Transverse colon (tissue), 4 donors: ENCODE data around the gene CRIP1.

Experiments used
- EP300 ChIP-seq: sonication (generic); formaldehyde crosslinking; IDR thresholded peaks from one replicate; pipeline ENCODE4 v1.6.1; 2017; ENCODE audit warnings: antibody characterized with exemption, low read depth
- POLR2A ChIP-seq: fragments of 450-650 bp; IDR thresholded peaks from one replicate; pipeline ENCODE4 v1.6.1; 2016; ENCODE audit warnings: antibody characterized with exemption, mild to moderate bottlenecking, moderate library complexity
- POLR2AphosphoS5 ChIP-seq, 3 donors: sonication (generic); formaldehyde crosslinking; IDR thresholded peaks; one replicate each; pipeline ENCODE4 v1.6.1; 2016; ENCODE audit warnings: antibody characterized with exemption in 3 of 3
- TF ChIP-seq, protein P1 (sequence below), 5 experiments: fragments of 200-600 bp in 3 of 5; fragments of 450-650 bp in 2 of 5; sonication (generic) in 3 of 5; IDR thresholded peaks; 1 replicate in 2 of 5; 2 replicates in 3 of 5; pipeline ENCODE4 v1.5.1; 2016 to 2017; ENCODE audit warnings: antibody characterized with exemption in 5 of 5, inconsistent platforms in 3 of 5, mild to moderate bottlenecking in 2 of 5, moderate library complexity in 1 of 5

DNA sequence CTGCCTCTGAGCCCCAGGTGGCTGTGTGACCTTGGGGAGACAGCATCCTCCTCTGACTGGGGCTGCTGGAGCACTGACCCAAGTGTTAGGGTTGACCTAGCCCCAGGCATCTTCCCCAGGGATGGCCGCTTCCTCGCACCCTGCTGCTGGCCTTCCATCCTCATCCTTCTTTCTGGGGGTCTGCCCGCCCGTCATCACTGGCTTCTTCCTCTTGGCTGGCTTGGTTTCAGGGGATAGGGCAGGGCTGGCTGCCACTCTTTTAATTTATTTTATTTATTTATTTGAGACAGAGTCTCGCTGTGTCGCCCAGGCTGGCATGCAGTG, 7.9 kb downstream of the CRIP1 start:
- TF ChIP-seq, protein P1, sequence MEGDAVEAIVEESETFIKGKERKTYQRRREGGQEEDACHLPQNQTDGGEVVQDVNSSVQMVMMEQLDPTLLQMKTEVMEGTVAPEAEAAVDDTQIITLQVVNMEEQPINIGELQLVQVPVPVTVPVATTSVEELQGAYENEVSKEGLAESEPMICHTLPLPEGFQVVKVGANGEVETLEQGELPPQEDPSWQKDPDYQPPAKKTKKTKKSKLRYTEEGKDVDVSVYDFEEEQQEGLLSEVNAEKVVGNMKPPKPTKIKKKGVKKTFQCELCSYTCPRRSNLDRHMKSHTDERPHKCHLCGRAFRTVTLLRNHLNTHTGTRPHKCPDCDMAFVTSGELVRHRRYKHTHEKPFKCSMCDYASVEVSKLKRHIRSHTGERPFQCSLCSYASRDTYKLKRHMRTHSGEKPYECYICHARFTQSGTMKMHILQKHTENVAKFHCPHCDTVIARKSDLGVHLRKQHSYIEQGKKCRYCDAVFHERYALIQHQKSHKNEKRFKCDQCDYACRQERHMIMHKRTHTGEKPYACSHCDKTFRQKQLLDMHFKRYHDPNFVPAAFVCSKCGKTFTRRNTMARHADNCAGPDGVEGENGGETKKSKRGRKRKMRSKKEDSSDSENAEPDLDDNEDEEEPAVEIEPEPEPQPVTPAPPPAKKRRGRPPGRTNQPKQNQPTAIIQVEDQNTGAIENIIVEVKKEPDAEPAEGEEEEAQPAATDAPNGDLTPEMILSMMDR (IDR thresholded peaks at IDR 0.05): no peak
- TF ChIP-seq POLR2A (no peak), EP300 (no peak), POLR2AphosphoS5 (IDR thresholded peaks at IDR 0.05) (no peak)
